HG02938 (cell line): ENCODE data around the gene BCKDK.
"Not testable (repeated sequence)": the region's sequence is repeated elsewhere in the genome, so short reads cannot be mapped to it uniquely, and the experiment has no call there.

ENCODE experiments used
- ATAC-seq: cut with Tn5 transposase; IDR thresholded peaks from one replicate; pipeline ENCODE4 v1.9.1; 2021; ENCODE audit warnings: mild to moderate bottlenecking, moderate library complexity; ENCODE audit not compliant: unreplicated experiment

The BCKDK gene

DNA sequence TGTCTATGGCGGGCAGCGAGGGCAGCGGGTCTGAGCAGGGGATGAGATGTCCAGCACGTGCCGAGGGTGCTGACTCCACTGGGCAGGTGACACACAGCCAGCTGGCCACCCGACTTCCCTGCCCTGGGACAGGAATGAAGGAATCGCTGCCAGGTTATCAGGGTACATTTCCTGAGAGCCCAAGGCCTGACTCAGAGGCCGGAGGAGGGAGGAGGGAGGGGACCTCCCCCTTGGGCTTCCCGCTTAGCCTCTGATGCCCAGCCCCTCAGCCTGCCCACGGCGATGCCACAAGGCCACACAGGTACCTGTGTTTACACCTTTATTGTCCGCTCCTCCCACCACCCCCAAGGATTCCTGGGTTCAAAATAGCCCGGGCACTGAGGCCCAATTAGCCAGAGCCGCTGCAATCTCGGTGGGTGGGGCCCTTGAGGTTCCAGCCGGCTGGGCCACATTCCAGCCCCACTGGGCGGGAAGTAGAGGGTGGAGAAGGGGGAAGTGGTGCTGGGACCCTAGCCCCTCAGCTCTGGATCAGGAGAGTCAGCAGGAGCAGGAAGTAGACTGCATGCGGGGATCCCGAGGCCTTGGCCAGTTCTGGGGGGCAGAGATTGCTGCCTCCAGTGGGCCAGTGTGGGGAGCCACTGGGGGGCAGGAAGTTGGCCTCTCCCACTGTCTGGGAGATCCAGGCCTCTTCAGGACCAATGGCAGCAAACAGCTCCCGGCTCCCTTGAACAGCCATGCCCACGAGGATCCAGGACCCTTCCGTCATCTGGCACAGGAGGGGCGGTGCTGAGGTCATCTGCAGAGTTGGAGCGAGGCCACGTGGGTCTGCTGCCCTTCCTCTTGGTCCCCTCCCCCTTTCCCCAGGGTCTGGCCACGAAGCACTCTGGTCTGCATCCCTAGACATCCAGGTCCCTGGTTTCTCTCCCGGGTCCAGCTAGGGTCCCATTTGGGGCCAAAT lies 30.7 kb downstream of the BCKDK start:
- no peak for ATAC-seq

- ATAC-seq = not testable (repeated sequence)
Measured at GRCh38 chr16:31141071-31141469, 32.9 kb downstream of the BCKDK start.

GRCh38 chr16:31141489-31142108 lies 33.4 kb downstream of the BCKDK start:
- ATAC-seq = peak; percentile 3

DNA sequence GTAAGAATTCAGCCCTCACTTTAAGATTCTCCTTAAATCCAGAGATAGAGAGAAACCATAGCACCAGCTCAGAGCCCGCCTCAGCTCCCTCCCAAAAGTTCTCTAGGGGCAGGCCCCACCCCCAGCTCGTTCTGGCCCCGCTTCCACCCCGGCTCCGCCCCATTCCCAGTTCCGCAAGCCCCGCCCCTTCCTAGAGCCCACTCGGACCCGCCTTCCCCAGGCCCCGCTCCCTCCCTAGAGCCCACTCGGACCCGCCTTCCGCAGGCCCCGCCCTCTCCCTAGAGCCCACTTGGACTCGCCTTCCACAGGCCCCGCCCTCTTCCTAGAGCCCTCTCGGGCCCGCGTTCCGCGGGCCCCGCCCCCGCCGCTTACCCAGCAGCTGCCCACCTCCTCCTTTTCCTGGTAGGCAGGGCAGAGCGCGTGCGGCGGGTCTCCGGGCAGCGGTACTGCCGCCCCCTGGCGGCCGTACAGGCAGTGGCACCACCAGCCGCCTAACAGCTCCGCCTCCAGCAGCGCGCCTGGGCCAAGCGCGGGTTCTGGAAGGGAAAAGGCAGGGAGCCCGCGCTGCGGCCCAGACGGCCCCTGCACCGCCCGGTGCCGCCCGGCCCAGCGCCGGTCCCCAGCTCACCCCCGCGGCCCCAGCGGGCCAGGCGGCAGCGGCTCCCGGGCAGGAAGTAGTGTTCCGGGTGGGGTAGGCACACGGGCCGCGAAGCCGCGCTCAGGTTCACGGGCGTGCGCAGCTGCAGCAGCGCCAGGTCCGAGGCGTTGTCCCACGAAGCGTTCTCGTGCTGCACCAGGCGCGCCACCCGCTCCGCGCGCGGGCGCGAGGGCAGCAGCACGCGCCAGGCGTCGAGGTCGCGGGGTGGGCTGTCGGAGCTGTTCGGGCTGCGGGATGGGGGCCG lies 34.2 kb downstream of the BCKDK start:
- ATAC-seq = peak; percentile 83

- no peak for ATAC-seq
Measured at GRCh38 chr16:31143011-31143693, 35.0 kb downstream of the BCKDK start.

GRCh38 chr16:31143694-31144148 lies 35.5 kb downstream of the BCKDK start:
- ATAC-seq = no peak

- not testable (repeated sequence) for ATAC-seq
Measured at GRCh38 chr16:31144418-31144817, 36.2 kb downstream of the BCKDK start.

DNA sequence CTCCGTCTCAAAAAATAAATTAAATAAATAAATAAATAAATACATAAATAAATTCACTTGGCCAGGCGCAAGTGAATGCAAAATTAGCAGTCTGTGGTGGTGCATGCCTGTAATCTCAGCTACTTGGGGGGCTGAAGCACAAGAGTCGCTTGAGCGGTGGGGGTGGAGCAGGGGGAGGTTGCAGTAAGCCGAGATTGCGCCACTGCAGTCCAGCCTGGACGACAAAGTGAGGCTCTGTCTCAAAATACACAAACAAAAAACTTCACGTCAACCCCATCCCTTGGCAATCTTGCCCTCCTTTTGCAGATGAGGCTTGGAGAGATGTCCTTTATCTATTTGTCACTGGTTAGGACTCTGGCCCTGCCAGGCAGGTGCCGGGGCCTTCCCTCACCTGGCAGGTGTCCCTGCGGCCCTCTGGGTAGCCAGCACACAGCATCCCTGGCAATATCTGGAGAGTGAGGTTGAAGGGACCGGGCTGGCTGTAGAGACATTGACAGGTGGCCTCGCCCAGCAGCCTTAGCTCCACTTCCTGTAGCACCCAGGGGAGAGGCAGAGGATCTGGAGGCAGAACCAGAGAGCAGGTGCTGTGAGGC lies 37.3 kb downstream of the BCKDK start:
- no peak for ATAC-seq

- ATAC-seq = no peak
Measured at GRCh38 chr16:31147574-31147973, 39.4 kb downstream of the BCKDK start.

- no peak for ATAC-seq
Measured at GRCh38 chr16:31148281-31148728, 40.1 kb downstream of the BCKDK start.

DNA sequence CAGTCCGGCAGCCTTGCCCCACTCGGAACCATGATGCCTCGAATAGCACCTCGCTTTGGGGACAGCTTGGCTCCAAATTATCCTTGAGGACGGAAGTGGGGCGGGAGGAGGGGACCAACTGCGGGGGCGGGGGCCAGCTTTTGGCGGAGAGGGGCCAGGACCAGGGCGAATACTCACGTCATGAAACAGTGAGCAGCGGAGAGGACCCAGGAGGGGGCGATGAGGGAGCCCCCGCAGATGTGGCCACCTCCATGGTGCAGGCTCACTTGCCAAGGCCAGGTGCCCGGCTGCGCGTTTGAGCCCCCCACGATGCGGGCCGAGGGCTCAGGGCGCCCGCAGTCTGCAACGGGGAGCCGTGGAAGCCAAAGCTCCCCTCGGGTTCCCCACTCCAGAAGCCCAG lies 40.7 kb downstream of the BCKDK start:
- no peak for ATAC-seq

- no peak for ATAC-seq
Measured at GRCh38 chr16:31149332-31149731, 41.1 kb downstream of the BCKDK start.

GRCh38 chr16:31149894-31150890 lies 42.0 kb downstream of the BCKDK start, which contains the start of gene PRSS36:
Gene PRSS36 (minus strand): TSS chr16:31150066. CDS start chr16:31150035, 31 bp downstream.
- no peak for ATAC-seq

GRCh38 chr16:31150976-31151375 lies 42.8 kb downstream of the BCKDK start:
- not testable (repeated sequence) for ATAC-seq

GRCh38 chr16:31157136-31157535 lies 49.0 kb downstream of the BCKDK start:
- no peak for ATAC-seq
